A673 (cell line): Measurements from ENCODE around the gene TPGS1. TPM values are rescaled to one million over a fixed set of nuclear protein-coding genes. Genes with fewer than 3 reads are reported as not detected.

Experiments
- BruUV-seq: library from RNA; stranded (reverse); fragments of 400-500 nt; replicated peaks from 2 replicates; lab custom pipeline; 2021; lab: Mats Ljungman, UMichigan
- CTCF ChIA-PET: fragments of 300-600 bp; sonication (Branson Sonifier 250); formaldehyde crosslinking; loops from one replicate; lab custom pipeline; 2022; ENCODE audit warnings: antibody characterized with exemption; lab: Charles Lee
- POLR2A ChIA-PET: fragments of 300-600 bp; sonication (Branson Sonifier 250); formaldehyde crosslinking; loops from one replicate; lab custom pipeline; 2022; ENCODE audit warnings: antibody characterized with exemption; ENCODE audit not compliant: low non-redundant PET; lab: Charles Lee
- DNase-seq: peaks from one replicate; pipeline ENCODE4 v3.0.0-alpha.2; 2015; ENCODE audit warnings: low spot score
- H3K27ac ChIP-seq: fragments of 200-600 bp; sonication (generic); 2 replicates; pipeline ENCODE4 v1.5.1; 2016; ENCODE audit warnings: mixed run types, low read depth, mild to moderate bottlenecking, mixed read lengths, antibody characterized with exemption, low read length; ENCODE audit not compliant: poor library complexity, severe bottlenecking
- H3K27me3 ChIP-seq: fragments of 200-600 bp; sonication (generic); replicated peaks from 2 replicates; pipeline ENCODE4 v1.6.1; 2017; ENCODE audit warnings: mixed run types, low read depth, mild to moderate bottlenecking, mixed read lengths, antibody characterized with exemption, low read length; ENCODE audit not compliant: insufficient read depth, poor library complexity
- H3K36me3 ChIP-seq: fragments of 200-600 bp; sonication (generic); 2 replicates; pipeline ENCODE4 v1.6.1; 2016; ENCODE audit warnings: mixed run types, mild to moderate bottlenecking, mixed read lengths, antibody characterized with exemption, low read length; ENCODE audit not compliant: insufficient read depth, poor library complexity, severe bottlenecking
- H3K4me1 ChIP-seq: fragments of 200-600 bp; sonication (generic); 2 replicates; pipeline ENCODE4 v1.6.1; 2017; ENCODE audit warnings: mixed run types, mild to moderate bottlenecking, mixed read lengths, antibody characterized with exemption, low read length; ENCODE audit not compliant: insufficient read depth, poor library complexity, severe bottlenecking
- H3K4me3 ChIP-seq: fragments of 200-600 bp; sonication (generic); 2 replicates; pipeline ENCODE4 v1.5.1; 2016; ENCODE audit warnings: low read depth, mixed run types, mild to moderate bottlenecking, mixed read lengths, low read length; ENCODE audit not compliant: poor library complexity, severe bottlenecking
- H3K9me3 ChIP-seq: fragments of 200-600 bp; sonication (generic); 2 replicates; pipeline ENCODE4 v1.6.1; 2016; ENCODE audit warnings: mixed run types, low read depth, mild to moderate bottlenecking, mixed read lengths, antibody characterized with exemption, low read length; ENCODE audit not compliant: poor library complexity, severe bottlenecking
- CTCF ChIP-seq: fragments of 300-800, 200-600 bp; sonication (generic); conservative IDR thresholded peaks from 2 replicates; pipeline ENCODE4 v1.5.1; 2017; ENCODE audit warnings: low read depth, mild to moderate bottlenecking, antibody characterized with exemption, low read length, moderate library complexity, mixed read lengths
- EZH2 ChIP-seq: fragments of 200-600 bp; sonication (generic); IDR thresholded peaks from 2 replicates; pipeline ENCODE4 v1.6.1; 2017; ENCODE audit warnings: borderline replicate concordance, low read depth, mild to moderate bottlenecking, mixed read lengths, antibody characterized with exemption, low read length; ENCODE audit not compliant: poor library complexity, severe bottlenecking
- intact Hi-C: fragments of 100-400 bp; cut with micrococcal nuclease; formaldehyde crosslinking; loops from one replicate; pipeline ENCODE4 v1.10.0; 2022; ENCODE audit not compliant: unreplicated experiment
- total RNA-seq: library from RNA; stranded (reverse); gene quantifications from 2 replicates; pipeline ENCODE4 v1.2.3, GENCODE V29; 2021

The TPGS1 gene
- total RNA-seq, 1 experiment from 2014 or later, result 22.2 TPM

DNA sequence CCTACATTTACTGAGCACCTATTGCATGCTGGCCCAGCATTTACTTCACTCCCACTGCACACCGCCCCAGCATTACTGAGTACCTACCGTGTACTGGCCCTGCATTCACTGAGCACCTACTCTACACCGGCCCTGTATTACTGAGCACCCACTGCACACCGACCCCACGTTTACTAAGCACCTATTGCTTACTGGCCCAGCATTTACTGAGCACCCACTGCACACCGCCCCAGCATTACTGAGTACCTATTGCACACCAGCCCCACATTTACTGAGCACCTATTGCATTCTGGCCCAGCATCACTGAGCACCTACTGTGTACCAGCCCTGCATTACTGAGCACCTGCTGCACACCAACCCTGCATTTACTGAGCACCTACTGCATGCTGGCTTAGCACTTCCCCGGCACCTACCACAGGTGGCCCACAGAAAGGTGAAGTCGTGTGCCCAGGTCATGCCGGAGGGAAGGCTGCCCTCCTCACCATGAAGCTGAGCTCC lies 6.9 kb downstream of the TPGS1 start:
- ChIA-PET CTCF (no interaction called here), POLR2A (no interaction called here)
- TF ChIP-seq EZH2 (no peak), CTCF (no peak)
- H3K36me3 ChIP-seq, result peaks cover 7% of the 10 kb centered on the region
- no peak overlapping the region for H3K27ac ChIP-seq
- H3K9me3 ChIP-seq, result no peaks in the 10 kb centered on the region
- peaks cover 14% of the 10 kb centered on the region for H3K4me1 ChIP-seq
- no peak overlapping the region for H3K4me3 ChIP-seq
- DNase-seq, result no peak
- H3K27me3 ChIP-seq, result no peaks in the 10 kb centered on the region
- BruUV-seq, result no TSS peak
- intact Hi-C loops, result no loop called here

DNA sequence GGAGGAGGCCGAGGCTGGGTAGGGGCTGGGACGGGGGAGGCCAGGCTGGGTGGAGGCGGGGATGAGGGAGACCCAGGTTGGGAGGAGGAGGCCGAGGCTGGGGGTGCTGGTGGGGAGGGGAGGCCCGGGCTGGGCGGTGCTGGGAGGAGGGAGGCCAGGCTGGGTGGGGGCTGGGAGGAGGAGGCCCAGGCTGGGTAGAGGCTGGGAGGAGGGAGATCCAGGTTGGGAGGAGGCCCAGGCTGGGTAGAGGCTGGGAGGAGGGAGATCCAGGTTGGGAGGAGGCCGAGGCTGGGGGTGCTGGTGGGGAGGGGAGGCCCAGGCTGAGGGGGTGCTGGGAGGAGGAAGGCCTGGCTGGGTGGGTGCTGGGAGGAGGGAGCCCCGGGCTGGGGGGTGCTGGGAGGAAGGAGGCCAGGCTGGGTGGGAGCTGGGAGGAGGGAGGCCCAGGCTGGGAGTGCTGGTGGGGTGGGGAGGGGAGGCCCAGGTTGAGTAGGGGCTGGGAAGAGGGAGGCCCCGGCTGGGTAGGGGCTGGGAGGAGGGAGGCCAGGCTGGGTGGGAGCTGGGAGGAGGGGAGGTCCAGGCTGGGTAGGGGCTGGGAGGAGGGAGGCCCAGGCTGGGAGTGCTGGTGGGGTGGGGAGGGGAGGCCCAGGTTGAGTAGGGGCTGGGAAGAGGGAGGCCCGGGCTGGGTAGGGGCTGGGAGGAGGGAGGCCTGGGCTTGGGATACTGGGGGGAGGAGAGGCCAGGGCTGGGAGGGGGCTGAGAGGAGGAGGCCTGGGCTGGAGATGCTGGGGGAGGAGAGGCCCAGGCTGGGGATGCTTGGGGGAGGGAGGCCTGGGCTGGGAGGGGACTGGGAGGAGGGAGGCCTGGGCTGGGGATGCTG lies 10.7 kb downstream of the TPGS1 start:
- peaks cover 7% of the 10 kb centered on the region for H3K36me3 ChIP-seq
- intact Hi-C loops, result no loop called here
- H3K27me3 ChIP-seq, result no peaks in the 10 kb centered on the region
- H3K4me3 ChIP-seq, result no peak overlapping the region
- BruUV-seq, result no TSS peak
- ChIA-PET CTCF (no interaction called here), POLR2A (no interaction called here)
- no peak overlapping the region for H3K27ac ChIP-seq
- no peak for DNase-seq
- no peaks in the 10 kb centered on the region for H3K9me3 ChIP-seq
- TF ChIP-seq CTCF (no peak), EZH2 (no peak)
- peaks cover 4% of the 10 kb centered on the region for H3K4me1 ChIP-seq

DNA sequence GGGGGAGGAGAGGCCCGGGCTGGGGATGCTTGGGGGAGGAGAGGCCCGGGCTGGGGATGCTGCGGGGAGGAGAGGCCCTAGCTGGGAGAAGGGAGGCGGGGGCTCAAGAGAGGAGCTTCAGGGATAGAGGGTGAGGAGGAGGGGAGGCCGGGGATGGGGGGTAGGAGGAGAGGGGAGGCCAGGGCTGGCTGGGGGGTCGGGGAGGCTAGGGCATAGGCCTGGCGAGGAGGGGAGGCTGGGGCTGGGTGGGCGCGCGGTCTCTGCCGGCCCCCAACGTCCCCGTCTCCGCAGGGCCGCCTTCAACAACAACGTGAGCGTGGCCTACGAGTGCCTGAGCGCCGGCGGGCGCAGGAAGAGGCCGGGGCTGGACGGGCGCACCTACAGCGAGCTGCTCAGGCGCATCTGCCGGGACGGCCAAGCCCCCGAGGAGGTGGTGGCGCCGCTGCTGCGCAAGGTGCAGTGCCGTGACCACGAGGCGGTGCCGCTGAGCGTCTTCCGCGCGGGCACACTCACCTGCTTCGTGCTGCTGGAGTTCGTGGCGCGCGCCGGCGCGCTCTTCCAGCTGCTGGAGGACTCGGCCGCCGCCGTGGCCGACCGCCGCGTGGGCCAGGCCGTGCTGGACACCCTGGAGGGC lies 11.4 kb downstream of the TPGS1 start:
- Histone ChIP-seq H3K27me3 (no peaks in the 10 kb centered on the region), H3K36me3 (peaks cover 7% of the 10 kb centered on the region), H3K27ac (no peak overlapping the region), H3K9me3 (no peaks in the 10 kb centered on the region), H3K4me1 (peaks cover 4% of the 10 kb centered on the region), H3K4me3 (no peak overlapping the region)
- TF ChIP-seq CTCF (no peak), EZH2 (no peak)
- POLR2A ChIA-PET, result no interaction called here
- CTCF ChIA-PET, result no interaction called here
- intact Hi-C loops, result no loop called here
- no peak for DNase-seq
- no TSS peak for BruUV-seq
